DMS 273 (cell line): ENCODE results near the gene CCSER1.
"Not testable (repeated sequence)": the region's sequence is repeated elsewhere in the genome, so short reads cannot be mapped to it uniquely, and the experiment has no call there.

Source experiments
- DNase-seq: peaks from one replicate; lab custom pipeline; 2025; ENCODE audit not compliant: unreplicated experiment; lab: John Stamatoyannopoulos, UW

Gene CCSER1

DNA sequence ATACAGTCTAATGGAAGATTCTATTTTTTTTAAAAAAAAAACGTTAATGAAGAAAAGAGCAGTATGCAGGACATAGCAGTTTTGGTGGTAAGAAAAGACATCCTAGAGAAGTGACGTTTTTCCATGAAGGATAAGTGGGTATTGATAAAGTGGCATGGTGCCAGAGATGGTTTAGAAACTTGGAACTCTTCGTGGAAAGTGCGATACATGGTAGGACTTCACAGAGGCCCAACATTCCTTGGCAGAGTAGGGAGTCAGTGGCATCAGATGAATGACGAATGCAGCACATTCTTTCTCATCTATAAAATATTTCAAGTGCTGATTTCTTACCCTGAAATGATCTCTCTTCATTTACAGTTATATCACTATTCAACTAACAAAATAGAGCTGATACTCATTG, 298.7 kb downstream of the CCSER1 start:
- no peak for DNase-seq

DNA sequence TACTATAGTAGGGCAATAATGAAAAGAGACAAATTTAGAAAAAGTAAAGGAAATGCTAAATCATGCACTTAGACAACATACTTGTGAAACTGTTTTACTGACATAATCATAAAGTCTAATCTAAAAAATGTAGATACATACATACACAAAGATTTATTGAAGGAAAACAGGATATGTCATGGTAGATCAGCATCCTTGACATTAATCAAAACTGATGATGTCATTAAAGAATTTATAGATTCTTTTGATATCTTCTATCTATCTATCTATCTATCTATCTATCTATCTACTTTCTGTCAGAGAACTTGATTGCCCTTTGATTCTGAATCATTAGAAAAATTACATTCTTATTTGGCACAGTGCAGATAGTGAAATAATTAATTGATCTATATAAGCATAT, 311.3 kb downstream of the CCSER1 start:
- no peak for DNase-seq

DNA sequence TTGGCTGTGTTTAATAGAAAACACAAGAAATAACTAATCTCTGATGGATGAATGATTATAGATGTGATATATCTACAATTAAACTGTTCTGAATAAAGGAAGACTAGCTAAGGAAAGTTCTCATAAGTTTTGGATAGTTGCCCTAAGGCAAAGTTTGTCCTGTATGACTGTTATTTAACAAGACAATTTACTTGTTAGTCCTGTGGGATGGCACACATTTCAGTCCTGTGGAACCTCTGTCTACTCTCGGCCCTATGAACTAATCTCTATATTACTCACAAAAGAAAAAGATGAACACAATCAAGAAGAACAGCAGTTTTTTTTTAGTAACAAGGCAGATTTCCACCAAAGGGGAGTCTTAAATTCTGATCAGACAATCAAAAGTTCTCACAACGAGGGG, 314.6 kb downstream of the CCSER1 start:
- DNase-seq, result no peak

DNA sequence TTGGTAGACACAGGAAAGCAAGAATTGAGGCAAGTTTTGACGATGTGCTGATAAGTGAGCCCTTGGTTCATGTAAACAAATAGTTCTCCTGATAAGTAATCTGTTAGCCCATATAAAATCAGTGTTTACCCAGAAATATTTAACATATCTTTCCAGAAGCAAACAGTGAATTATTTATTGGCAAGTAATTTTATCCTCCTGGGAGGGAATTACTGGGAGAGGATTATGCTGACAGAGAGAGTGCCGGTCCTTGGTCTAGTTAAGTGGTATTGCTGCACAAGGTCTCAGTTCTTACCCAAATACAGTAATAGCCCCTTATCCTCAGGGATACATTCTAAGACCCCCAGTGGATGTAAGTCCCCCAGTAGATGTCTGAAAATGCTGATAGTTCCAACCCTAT, 315.4 kb downstream of the CCSER1 start:
- DNase-seq, result no peak

DNA sequence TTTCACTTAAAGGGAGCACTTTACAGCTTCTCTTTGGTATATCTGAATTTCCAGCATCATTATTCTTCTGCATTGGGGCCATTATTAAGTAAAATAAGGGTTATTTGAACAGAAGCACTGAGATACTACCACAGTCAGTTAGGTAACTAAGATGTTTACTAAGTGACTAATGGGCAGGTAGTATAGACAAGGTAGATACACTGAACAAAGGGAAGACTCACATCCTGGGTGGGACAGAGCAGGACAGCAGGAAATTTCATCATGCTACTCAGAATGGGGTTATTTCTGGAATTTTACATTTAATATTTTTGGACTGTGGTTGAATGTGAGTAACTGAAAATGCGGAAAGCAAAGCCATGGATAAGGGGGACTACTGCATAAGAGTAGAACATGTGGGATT, 316.0 kb downstream of the CCSER1 start:
- no peak for DNase-seq

DNA sequence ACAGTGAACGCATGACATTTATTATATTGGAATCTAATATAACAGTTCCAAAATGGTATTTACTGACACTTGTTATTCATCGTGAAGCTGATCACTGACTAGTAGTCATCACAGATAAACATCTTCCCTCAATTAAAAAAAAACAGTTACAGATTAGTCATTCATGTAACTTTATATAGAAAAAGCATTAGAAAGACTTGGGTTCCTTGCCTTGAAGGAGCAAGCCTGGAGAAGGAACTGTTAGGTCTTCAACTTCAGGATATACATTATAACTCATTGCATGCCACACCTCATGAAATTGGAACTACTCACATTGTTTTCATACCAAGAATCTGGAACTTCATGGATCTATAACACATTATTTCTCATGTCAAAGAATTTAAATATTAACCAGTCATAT, 317.7 kb downstream of the CCSER1 start:
- no peak for DNase-seq

DNA sequence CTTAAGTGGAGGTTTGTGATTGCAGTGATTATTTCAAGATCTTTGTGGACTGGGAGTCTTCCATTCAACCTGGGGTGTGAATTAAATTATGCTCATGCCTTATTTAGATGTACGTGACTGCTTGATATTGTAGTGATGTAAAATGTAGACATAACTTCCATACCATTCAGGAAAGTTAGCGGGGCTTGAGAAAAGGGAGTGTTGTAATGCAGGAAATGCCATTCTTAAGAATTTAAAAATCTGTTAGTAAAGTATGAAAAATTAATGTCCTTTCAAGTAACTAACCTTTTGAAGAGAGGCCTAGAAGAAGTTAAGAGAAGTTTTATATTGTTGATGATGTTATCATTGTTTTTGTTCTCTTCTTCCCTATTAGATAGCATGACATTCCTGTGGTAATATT, 318.2 kb downstream of the CCSER1 start:
- DNase-seq, result no peak

DNA sequence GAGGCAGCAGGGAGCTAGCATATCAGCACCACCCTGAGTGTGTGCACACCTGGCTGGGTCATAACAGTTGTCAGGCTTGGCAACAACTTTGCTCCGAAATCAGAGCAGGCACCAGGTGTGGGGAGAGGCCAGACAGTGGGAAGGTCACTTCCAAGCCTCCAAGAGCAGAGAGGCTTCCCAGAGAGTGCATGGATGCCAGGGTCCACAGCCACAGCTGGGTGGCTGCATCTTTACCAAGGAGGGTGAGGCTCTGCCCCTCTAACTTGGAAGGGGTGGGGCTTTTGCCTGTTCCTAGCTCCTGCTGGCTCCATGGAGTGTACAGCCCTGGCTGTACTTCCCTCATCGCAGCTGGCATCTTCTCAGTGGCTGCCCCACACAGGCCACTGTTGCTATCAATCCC, 322.4 kb downstream of the CCSER1 start:
- DNase-seq, result no peak

DNA sequence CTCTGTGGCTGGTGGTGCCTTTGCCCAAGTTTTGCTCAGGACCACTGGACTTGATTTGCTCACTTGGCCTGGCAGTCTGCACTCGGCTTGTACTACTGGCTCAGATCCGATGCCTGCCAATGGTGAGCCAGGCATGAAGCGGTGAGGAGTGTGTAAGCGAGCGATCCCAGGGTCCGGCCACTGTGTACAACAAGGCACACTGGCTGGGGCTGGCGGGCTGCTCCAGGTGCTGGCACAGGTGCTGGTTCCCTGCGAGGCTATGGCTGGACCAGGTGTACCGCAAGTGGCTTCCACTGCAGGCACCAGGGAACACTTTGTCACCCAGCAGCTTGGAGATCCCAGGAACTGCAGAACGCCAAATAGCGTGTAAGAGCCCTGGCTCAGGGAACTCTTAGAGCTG, 329.7 kb downstream of the CCSER1 start:
- no peak for DNase-seq

DNA sequence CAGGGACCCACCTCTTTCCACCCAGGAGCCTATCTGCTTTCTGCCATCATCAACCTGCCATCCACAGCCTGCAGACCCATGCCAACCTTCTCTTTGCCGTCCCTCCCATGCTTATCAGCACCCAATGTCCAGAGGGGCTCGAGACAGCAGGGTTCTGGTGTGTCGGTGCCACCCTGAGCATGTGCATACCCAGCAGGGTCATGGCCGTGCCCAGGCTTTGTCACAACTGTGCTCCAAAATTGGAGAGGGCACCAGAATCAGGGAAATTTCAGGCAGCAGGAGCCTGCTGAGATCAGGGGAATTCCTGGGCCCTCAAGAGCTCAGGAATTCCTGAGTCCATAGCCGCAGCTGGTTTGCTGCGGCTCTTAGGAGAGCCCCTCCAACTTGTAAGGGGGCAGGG, 330.6 kb downstream of the CCSER1 start:
- DNase-seq, result no peak

DNA sequence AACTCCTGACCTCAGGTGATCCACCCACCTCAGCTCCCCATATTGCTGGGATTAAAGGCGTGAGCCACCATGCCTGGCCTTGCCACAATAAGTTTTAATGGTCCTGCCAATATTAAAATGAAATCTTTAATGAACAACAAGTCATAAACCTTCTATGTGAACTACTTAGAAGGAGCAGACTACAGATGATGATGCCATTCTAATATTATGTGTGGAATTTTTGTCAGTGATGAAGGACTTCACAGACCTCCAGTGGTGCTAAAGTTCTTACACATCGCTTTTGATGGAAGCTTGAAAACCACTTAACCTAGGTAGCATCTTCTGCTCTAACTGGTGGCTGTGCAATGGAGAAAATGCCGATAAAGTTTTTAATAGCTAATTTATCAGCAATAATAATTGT, 331.4 kb downstream of the CCSER1 start:
- no peak for DNase-seq

DNA sequence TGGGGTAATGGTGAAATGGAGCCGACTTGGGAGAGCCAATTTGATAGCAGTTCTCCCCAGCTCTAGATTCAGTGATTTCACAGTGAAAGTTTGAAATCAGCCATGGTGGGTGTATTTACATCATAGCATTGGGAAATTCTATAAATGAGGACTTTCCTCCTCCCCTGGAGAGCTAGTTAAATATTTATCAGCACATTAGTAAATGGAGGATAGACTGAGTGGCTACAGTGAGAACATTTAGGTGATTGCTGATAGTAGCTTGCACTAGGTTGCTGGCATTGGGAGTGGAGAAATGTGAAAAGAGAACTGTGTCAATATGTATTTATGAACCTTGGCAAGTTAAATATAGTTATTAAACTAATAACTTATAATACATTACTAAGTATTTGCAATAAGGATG, 347.3 kb downstream of the CCSER1 start:
- DNase-seq, result no peak

DNA sequence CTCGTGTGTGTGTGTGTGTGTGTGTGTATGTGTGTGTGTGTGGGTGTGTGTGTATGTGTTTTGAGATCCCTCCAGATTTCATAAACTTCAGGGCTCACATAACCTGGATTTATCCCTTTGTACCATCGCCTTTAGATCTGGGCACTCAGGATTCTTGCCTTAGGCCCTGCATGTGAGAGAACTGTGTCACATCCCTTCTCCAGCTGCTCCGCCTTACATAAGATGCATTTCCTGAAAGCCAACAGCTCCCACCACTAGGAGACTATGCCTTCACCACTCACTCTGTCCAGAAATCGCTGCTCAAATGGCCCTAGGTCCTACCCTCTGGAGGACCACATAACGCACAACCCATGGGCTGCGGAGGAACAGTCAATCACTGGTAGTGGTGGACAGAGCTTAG, 348.8 kb downstream of the CCSER1 start:
- DNase-seq, result no peak

DNA sequence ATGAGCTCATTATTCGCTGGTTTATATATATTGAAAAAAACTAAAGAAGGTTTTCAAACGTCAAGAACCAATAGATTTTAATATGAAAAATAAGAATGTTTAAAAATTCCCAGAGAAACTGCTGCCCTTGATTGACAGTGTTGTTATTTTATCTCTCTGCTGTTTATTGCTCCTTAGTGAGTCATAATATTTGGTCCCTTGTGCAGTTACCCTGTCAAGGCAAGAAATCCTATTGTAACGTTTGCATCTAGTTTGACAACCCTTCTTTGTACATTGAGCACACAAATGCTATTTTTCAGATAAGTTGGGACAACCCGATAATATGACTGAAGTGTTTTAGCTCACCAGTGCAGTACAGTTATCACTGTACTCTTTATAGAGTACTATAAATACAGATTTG, 349.4 kb downstream of the CCSER1 start:
- no peak for DNase-seq

DNA sequence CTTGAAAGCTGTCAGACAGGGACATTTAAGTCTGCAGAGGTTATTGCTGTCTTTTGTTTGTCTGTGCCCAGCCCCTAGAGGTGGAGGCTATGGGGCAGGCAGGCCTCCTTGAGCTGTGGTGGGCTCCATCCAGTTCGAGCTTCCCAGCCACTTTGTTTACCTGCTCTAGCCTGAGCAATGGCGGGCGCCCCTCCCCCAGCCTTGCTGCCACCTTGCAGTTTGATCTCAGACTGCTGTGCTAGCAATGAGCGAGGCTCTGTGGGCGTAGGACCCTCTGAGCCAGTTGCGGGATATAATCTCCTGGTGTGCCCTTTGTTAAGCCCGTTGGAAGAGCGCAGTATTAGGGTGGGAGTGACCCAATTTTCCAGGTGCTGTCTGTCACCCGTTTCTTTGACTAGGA, 357.7 kb downstream of the CCSER1 start:
- not testable (repeated sequence) for DNase-seq

DNA sequence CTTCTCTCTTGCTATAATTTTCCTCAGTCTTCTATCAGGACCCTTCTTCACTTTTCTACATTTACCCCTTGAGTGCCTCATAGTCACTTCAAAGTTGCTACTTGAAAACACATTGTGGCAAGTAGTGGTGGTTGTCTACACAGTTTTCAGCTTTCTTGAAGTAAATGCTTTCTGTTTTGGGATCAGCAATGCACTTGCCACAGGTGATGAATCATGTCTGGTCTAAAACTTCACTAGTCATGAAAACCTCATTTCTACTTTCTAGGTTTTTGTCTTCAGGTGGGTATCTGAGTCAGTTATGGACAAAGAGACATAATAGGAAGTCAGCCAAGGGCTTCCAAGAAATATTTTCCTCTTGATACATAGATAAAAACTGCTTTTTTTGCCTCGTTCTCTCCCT, 359.2 kb downstream of the CCSER1 start:
- no peak for DNase-seq

DNA sequence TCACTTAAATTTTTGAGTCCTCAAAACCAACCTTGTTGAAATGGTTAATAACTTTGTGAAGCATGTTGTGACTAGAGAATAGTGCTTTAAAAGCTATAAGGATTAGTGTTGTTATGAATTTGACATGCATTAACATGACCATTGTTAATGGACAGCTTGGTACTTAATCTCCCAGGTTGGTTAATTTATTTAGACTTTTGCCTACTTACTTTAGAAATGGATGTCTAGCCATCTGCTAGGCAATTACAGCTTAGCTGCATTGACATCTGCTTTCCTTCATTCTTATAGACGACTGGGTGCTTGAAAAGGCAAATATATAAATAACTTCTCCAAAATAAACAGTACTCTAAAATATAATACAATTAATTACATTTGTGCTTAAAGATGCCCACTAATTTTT, 368.0 kb downstream of the CCSER1 start:
- peak; percentile 81 for DNase-seq

DNA sequence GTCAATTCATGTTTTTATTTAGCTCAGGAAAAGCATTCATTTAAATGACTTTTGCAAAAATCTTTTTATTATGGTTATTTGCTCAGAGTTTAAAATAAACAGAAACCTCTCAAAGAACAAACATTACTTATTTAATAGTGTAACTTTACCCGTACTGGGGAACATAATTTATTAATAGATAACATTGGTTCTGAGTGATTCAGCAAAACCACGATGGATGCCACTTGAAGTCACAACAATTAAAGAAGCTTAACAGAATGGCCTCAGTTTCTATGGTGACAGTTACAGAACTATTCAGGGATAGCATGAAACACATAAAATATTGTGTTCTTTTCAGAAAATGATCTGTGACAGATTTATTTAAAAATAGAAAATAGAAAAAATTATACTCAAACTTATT, 368.7 kb downstream of the CCSER1 start:
- DNase-seq, result no peak

DNA sequence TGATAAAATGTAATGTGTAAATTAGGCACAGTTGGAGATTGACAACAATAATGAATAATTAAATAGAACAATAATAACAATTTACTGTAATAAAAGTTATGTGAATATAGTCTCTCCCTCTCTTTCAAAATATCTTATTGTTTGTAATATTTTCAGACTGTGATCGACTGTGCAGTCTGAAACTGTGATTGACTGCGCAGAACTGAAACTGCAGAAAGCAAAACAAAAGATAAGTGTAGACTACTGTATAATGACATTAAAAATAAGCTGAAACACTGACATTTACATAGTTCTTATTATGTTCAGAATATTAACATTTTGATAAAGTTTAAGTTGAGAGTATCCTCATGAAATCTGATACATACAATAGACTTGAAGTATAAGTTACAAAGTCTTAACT, 371.0 kb downstream of the CCSER1 start:
- DNase-seq, result no peak

DNA sequence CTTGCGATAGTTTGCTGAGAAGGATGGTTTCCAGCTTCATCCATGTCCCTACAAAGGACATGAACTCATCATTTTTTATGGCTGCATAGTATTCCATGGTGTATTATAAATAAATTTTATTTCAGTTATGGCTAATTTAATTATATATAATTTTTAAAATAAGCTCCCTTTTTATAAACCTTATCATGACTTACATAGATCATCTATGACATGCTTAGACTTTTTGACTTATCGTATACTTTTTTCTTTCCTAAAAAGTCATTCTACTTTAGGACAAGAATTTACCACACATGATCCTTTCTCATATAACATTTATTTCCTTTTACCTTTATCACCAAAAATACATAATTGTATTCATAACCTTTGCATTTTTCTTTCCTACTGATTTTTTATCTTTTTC, 376.5 kb downstream of the CCSER1 start:
- DNase-seq, result peak; percentile 27

DNA sequence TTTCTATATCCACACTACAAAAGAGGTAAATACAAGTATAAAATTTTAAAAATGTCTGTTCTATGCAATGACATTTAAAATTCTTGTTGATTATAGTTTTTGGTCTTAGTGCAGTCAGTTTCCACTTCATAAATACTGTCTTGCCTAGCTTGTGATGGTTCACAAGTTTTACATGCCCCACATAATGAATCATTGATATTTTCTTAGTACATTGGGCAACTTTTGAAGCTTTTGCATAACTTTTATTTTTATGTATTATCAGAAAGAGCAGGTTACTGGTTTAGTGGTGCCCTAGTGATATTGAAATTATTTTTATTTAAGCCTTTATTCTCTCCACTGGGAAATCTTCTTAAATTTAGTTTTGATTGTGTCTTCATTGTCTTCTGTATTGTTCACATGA, 388.0 kb downstream of the CCSER1 start:
- DNase-seq, result no peak

DNA sequence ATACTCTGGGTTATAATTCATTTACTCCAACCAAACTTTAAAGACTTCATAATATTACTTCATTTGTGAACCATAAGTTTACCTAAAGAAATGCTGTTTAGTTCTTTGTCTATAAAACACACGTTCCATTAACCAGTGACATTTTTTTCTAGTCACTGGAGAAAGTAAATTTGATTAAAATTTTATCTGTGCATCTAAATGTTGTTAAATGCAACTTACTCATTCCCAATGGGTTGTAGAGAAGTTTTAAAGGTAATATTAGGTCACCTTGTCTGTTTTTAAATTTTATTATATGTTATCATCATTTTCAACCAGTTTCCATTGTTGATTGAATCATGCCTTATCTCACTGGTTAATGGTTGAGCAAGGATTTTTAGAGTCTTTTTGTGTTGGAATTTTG, 401.4 kb downstream of the CCSER1 start:
- no peak for DNase-seq

DNA sequence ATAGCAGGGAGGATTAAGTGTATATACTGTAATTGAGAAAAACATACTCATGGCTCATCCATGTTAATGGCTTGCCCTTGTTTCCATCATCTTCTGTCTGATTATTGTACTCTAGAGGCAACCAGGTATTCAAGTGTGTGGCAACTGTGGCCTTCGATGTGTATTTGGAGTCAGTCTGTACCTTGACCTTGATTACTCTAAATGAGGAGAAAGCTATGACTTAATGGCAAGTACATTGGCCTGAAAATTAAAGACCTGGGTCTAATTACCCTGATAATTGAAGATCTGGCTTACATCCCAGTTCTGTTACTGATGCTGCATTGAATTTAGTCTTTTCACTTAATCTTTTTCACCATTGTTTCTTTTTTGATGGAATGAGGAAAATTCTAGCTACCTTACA, 409.2 kb downstream of the CCSER1 start:
- DNase-seq, result peak; percentile 5

DNA sequence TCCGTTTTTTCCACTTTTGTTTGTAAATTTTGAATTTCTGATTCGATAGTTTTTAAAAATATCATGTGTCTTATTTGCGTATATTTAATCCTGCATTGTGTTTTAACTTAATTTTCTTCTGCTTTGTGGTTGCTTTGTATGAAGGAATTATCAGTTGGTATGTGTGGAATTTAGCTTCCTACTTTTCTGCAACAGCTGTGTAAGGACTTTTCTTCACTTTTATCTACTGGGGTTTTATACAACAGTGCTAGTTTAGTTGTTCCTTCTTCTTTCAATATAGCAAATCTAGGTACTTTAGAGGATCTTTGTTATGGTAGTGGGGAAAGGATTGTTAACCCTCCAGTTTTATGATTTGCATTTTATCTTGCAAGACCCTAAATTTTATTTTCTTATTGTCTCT, 410.3 kb downstream of the CCSER1 start:
- DNase-seq, result no peak
